Activated CD4-positive, alpha-beta memory T cell treated with anti-CD3 and anti-CD28 coated beads for 36 hours (primary cell): ENCODE measurements around the gene ZNF48. TPM values are rescaled to one million over a fixed set of nuclear protein-coding genes. Genes with fewer than 3 reads are reported as not detected.
A peak's percentile ranks its signal among the peaks of the same experiment; 100 is the strongest.

ENCODE experiments used
- CTCF ChIA-PET: fragments of 350-600 bp; sonication (Branson Sonifier 250); formaldehyde crosslinking; loops from one replicate; lab custom pipeline; 2021; ENCODE audit warnings: antibody characterized with exemption, inconsistent platforms; lab: Charles Lee
- POLR2A ChIA-PET: fragments of 350-600 bp; sonication (Branson Sonifier 250); formaldehyde crosslinking; loops from one replicate; lab custom pipeline; 2021; ENCODE audit warnings: antibody characterized with exemption; lab: Charles Lee
- DNase-seq: peaks from one replicate; pipeline ENCODE4 v3.0.0-alpha.2; 2020
- H3K27ac Mint-ChIP-seq: one replicate; pipeline ENCODE4 v1.8.0; 2021; ENCODE audit warnings: mixed read lengths
- H3K27me3 Mint-ChIP-seq: one replicate; pipeline ENCODE4 v1.8.0; 2021; ENCODE audit warnings: mixed read lengths
- H3K36me3 Mint-ChIP-seq: one replicate; pipeline ENCODE4 v1.8.0; 2021; ENCODE audit warnings: mixed read lengths
- H3K4me1 Mint-ChIP-seq: one replicate; pipeline ENCODE4 v1.8.0; 2021; ENCODE audit warnings: low read depth, mixed read lengths
- H3K4me3 Mint-ChIP-seq: one replicate; pipeline ENCODE4 v1.8.0; 2021; ENCODE audit warnings: mild to moderate bottlenecking, mixed read lengths
- H3K9me3 Mint-ChIP-seq: one replicate; pipeline ENCODE4 v1.8.0; 2021; ENCODE audit warnings: mixed read lengths
- intact Hi-C: fragments of 100-400 bp; cut with micrococcal nuclease; formaldehyde crosslinking; loops from one replicate; pipeline ENCODE4 v1.15.1; 2023
- total RNA-seq, 2 experiments: library from RNA; stranded (reverse); gene quantifications; one replicate each; pipeline ENCODE4 v1.2.3, GENCODE V29; 2021

Gene ZNF48
- total RNA-seq, 2 experiments from 2014 or later, result 13.1 to 13.6 TPM

- H3K4me3 Mint-ChIP-seq, result peak overlapping the region; percentile 79
- CTCF ChIA-PET, result interaction anchor here (0.6 to 6.0 kb wide), 38 partner anchors 9 to 436 kb away, joined by 3 to 48 read pairs (median 5); partner anchors contain the start of genes CD2BP2, CORO1A, DCTPP1 and GDPD3
- intact Hi-C loops, result loop anchor here (2.0 kb wide), 1 partner anchor 55 kb away; the partner anchor contains the start of gene CD2BP2
- peak; percentile 95 for DNase-seq
- H3K27ac Mint-ChIP-seq, result peak overlapping the region; percentile 62
- POLR2A ChIA-PET, result interaction anchor here (1.0 to 1.7 kb wide), 6 partner anchors 8 to 317 kb away, joined by 3 to 7 read pairs (median 3); partner anchors contain the start of gene ZNF48
- H3K4me1 Mint-ChIP-seq, result peaks cover 29% of the 10 kb centered on the region
- H3K36me3 Mint-ChIP-seq, result peaks cover 18% of the 10 kb centered on the region
- H3K27me3 Mint-ChIP-seq, result no peaks in the 10 kb centered on the region
- no peaks in the 10 kb centered on the region for H3K9me3 Mint-ChIP-seq
Measured at GRCh38 chr16:30409125-30410060, 14.2 kb downstream of the ZNF48 start.

- H3K36me3 Mint-ChIP-seq, result peaks cover 20% of the 10 kb centered on the region
- no peaks in the 10 kb centered on the region for H3K9me3 Mint-ChIP-seq
- H3K4me3 Mint-ChIP-seq, result no peak overlapping the region
- POLR2A ChIA-PET, result interaction anchor here (0.7 kb wide), 1 partner anchor 11 kb away, joined by 3 read pairs; no protein-coding TSS in a partner anchor
- H3K27ac Mint-ChIP-seq, result no peak overlapping the region
- DNase-seq, result no peak
- H3K4me1 Mint-ChIP-seq, result peaks cover 42% of the 10 kb centered on the region
- no peaks in the 10 kb centered on the region for H3K27me3 Mint-ChIP-seq
- intact Hi-C loops, result no loop called here
- CTCF ChIA-PET, result interaction anchor here (0.6 to 1.1 kb wide), 2 partner anchors 321 to 1602 kb away, joined by 3 read pairs; partner anchors contain the start of gene TBX6
Measured at GRCh38 chr16:30413112-30413806, 18.0 kb downstream of the ZNF48 start.

GRCh38 chr16:30414159-30414558, 18.9 kb downstream of the ZNF48 start:
- H3K9me3 Mint-ChIP-seq, result no peaks in the 10 kb centered on the region
- DNase-seq, result no peak
- no peak overlapping the region for H3K27ac Mint-ChIP-seq
- H3K4me3 Mint-ChIP-seq, result no peak overlapping the region
- peaks cover 27% of the 10 kb centered on the region for H3K36me3 Mint-ChIP-seq
- peaks cover 40% of the 10 kb centered on the region for H3K4me1 Mint-ChIP-seq
- intact Hi-C loops, result no loop called here
- ChIA-PET POLR2A (interaction anchor here (0.7 to 1.2 kb wide), 2 partner anchors 12 to 31 kb away, joined by 3 read pairs; partner anchors contain the start of gene SEPTIN1), CTCF (interaction anchor here (0.6 kb wide), 2 partner anchors 44 to 79 kb away, joined by 3 read pairs; no protein-coding TSS in a partner anchor)
- no peaks in the 10 kb centered on the region for H3K27me3 Mint-ChIP-seq

GRCh38 chr16:30416047-30416603, 20.9 kb downstream of the ZNF48 start:
- POLR2A ChIA-PET, result interaction anchor here (0.9 kb wide), 1 partner anchor 9 kb away, joined by 3 read pairs; the partner anchor contains the start of gene ZNF771
- no peaks in the 10 kb centered on the region for H3K9me3 Mint-ChIP-seq
- peaks cover 30% of the 10 kb centered on the region for H3K4me1 Mint-ChIP-seq
- no peak for DNase-seq
- intact Hi-C loops, result no loop called here
- CTCF ChIA-PET, result interaction anchor here (0.9 to 6.0 kb wide), 5 partner anchors 14 to 361 kb away, joined by 3 to 46 read pairs (median 4); partner anchors contain the start of genes DCTPP1 and ITGAL
- no peaks in the 10 kb centered on the region for H3K27me3 Mint-ChIP-seq
- H3K4me3 Mint-ChIP-seq, result no peak overlapping the region
- no peak overlapping the region for H3K27ac Mint-ChIP-seq
- peaks cover 33% of the 10 kb centered on the region for H3K36me3 Mint-ChIP-seq

- ChIA-PET POLR2A (interaction anchor here (0.7 to 1.9 kb wide), 18 partner anchors 7 to 218 kb away, joined by 3 to 22 read pairs (median 5); partner anchors contain the start of genes CD2BP2, DCTPP1, ITGAL and SEPHS2), CTCF (interaction anchor here (0.6 to 6.0 kb wide), 17 partner anchors 9 to 327 kb away, joined by 3 to 48 read pairs (median 4); partner anchors contain the start of genes DCTPP1, ZNF48, ZNF688 and ZNF747)
- no peaks in the 10 kb centered on the region for H3K27me3 Mint-ChIP-seq
- DNase-seq, result no peak
- H3K27ac Mint-ChIP-seq, result peak overlapping the region; percentile 1
- H3K9me3 Mint-ChIP-seq, result no peaks in the 10 kb centered on the region
- peaks cover 34% of the 10 kb centered on the region for H3K36me3 Mint-ChIP-seq
- peaks cover 32% of the 10 kb centered on the region for H3K4me1 Mint-ChIP-seq
- intact Hi-C loops, result no loop called here
- H3K4me3 Mint-ChIP-seq, result peak overlapping the region; percentile 39
Measured at GRCh38 chr16:30416624-30417528, 21.7 kb downstream of the ZNF48 start.

GRCh38 chr16:30417529-30418349, 22.5 kb downstream of the ZNF48 start:
- POLR2A ChIA-PET, result interaction anchor here (0.7 to 1.9 kb wide), 21 partner anchors 8 to 353 kb away, joined by 3 to 22 read pairs (median 4); partner anchors contain the start of genes ALDOA, CD2BP2, DCTPP1 and ITGAL
- Mint-ChIP-seq H3K36me3 (peaks cover 32% of the 10 kb centered on the region), H3K4me3 (peak overlapping the region; percentile 58), H3K9me3 (no peaks in the 10 kb centered on the region), H3K27ac (no peak overlapping the region), H3K4me1 (peaks cover 28% of the 10 kb centered on the region), H3K27me3 (no peaks in the 10 kb centered on the region)
- CTCF ChIA-PET, result interaction anchor here (0.5 to 6.0 kb wide), 23 partner anchors 9 to 361 kb away, joined by 3 to 48 read pairs (median 4); partner anchors contain the start of genes DCTPP1, ZNF48, ZNF688 and ZNF747
- peak; percentile 92 for DNase-seq
- intact Hi-C loops, result no loop called here

GRCh38 chr16:30418350-30419181, 23.3 kb downstream of the ZNF48 start:
- Mint-ChIP-seq H3K4me3 (peak overlapping the region; percentile 58), H3K27ac (no peak overlapping the region), H3K36me3 (peaks cover 33% of the 10 kb centered on the region), H3K4me1 (peaks cover 28% of the 10 kb centered on the region), H3K27me3 (no peaks in the 10 kb centered on the region), H3K9me3 (no peaks in the 10 kb centered on the region)
- POLR2A ChIA-PET, result interaction anchor here (0.7 to 1.9 kb wide), 20 partner anchors 9 to 353 kb away, joined by 3 to 22 read pairs (median 4); partner anchors contain the start of genes ALDOA, CD2BP2, DCTPP1 and SEPHS2
- intact Hi-C loops, result no loop called here
- DNase-seq, result no peak
- CTCF ChIA-PET, result interaction anchor here (0.5 to 6.0 kb wide), 21 partner anchors 10 to 362 kb away, joined by 3 to 48 read pairs (median 4); partner anchors contain the start of genes DCTPP1, TBX6, ZNF48 and ZNF688

GRCh38 chr16:30421010-30421409, 25.8 kb downstream of the ZNF48 start:
- H3K4me3 Mint-ChIP-seq, result no peak overlapping the region
- peaks cover 42% of the 10 kb centered on the region for H3K36me3 Mint-ChIP-seq

GRCh38 chr16:30428055-30428454, 32.8 kb downstream of the ZNF48 start:
- intact Hi-C loops, result no loop called here
- DNase-seq, result no peak
- POLR2A ChIA-PET, result no interaction called here
- peak overlapping the region; percentile 44 for H3K27ac Mint-ChIP-seq
- H3K27me3 Mint-ChIP-seq, result no peaks in the 10 kb centered on the region
- peaks cover 32% of the 10 kb centered on the region for H3K36me3 Mint-ChIP-seq
- H3K9me3 Mint-ChIP-seq, result no peaks in the 10 kb centered on the region
- peaks cover 24% of the 10 kb centered on the region for H3K4me1 Mint-ChIP-seq
- peak overlapping the region; percentile 20 for H3K4me3 Mint-ChIP-seq
- CTCF ChIA-PET, result interaction anchor here (1.0 to 3.2 kb wide), 2 partner anchors 45 to 201 kb away, joined by 3 to 36 read pairs; partner anchors contain the start of gene ITGAL

More at GRCh38 chr16:30421010-30421409, 25.8 kb downstream of the ZNF48 start:
- Mint-ChIP-seq H3K9me3 (no peaks in the 10 kb centered on the region), H3K27ac (no peak overlapping the region), H3K27me3 (no peaks in the 10 kb centered on the region), H3K4me1 (peaks cover 23% of the 10 kb centered on the region)
- DNase-seq, result no peak
- CTCF ChIA-PET, result interaction anchor here (1.2 to 6.0 kb wide), 2 partner anchors 9 to 11 kb away, joined by 4 to 46 read pairs; partner anchors contain the start of gene DCTPP1
- POLR2A ChIA-PET, result interaction anchor here (1.3 kb wide), 1 partner anchor 9 kb away, joined by 6 read pairs; the partner anchor contains the start of gene DCTPP1
- intact Hi-C loops, result no loop called here
